ENCODE results near the gene SMC5. TPM values are rescaled to one million over a fixed set of nuclear protein-coding genes. Genes with fewer than 3 reads are reported as not detected.

Gene SMC5
- polyA plus RNA-seq, 1 of the 3 experiments (the other 2 are of a cell fraction), result 5.3 TPM

DNA sequence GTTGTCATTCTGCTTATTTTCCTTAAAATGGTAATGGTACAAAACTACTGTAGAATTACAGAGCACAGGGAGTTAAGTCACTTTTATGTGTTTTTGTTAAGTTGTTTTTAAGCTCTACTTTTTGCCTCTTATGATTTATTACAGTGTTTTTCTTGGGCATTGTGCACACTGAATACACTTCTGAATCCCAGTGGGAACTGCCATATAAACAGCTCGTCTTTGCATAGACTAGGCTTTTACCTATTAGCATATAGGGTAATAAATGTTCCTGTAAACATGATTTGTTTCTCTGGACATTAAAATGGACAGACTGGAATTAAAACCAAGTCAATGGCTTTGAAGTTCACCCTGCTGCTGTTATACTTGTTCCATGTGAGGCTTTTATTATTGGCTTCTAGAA, 143.4 kb downstream of the SMC5 start:
- POLR2A ChIA-PET, result interaction anchor here (0.9 to 1.7 kb wide), 2 partner anchors 8 to 42 kb away, joined by 4 read pairs; no protein-coding TSS in a partner anchor
- Histone ChIP-seq H4K20me1 (ENCODE audit: insufficient read depth) (peaks cover 54% of the 10 kb centered on the region; the same call in 1 of the 2 replicates), H3K9me3 (no peaks in the 10 kb centered on the region), H3K27me3 (ENCODE audit: insufficient read depth) (no peaks in the 10 kb centered on the region), H3K4me2 (no peak overlapping the region), H3K36me3 (replicated peaks in 1 of 2; ENCODE audit: control insufficient read depth in 1 of 2, insufficient read depth in 2 of 2, low read length in 1 of 2) (no peaks in the 10 kb centered on the region), H3K79me2 (ENCODE audit: insufficient read depth) (peaks cover 66% of the 10 kb centered on the region), H3K4me3 (ENCODE audit: low read depth in 2 of 2, low read length in 1 of 2) (no peak overlapping the region), H2AFZ (ENCODE audit: low read depth) (no peak overlapping the region), H3K9ac (no peak overlapping the region), H3F3A (replicated peaks; ENCODE audit: insufficient read depth) (no peaks in the 10 kb centered on the region), H3K9me2 (no peaks in the 10 kb centered on the region), H3K27ac (ENCODE audit: low read depth in 2 of 2, low read length in 1 of 2) (no peak overlapping the region), H3K4me1 (ENCODE audit: control insufficient read depth in 1 of 2, insufficient read depth in 2 of 2, low read depth in 1 of 2, low read length in 1 of 2) (peaks cover 11 to 17% of the 10 kb centered on the region in 2 experiments; a peak in 2 of 4 replicates)
- TF ChIP-seq ZBTB33 (IDR thresholded peaks at IDR 0.05; ENCODE audit: borderline replicate concordance, low read depth) (no peak), USF1 (IDR thresholded peaks at IDR 0.05; ENCODE audit: borderline replicate concordance, low read depth) (no peak), ELF1 (IDR thresholded peaks at IDR 0.05) (no peak), GATA2 (CRISPR knock-in tag; IDR thresholded peaks at IDR 0.05) (no peak), USF2 (IDR thresholded peaks at IDR 0.05; ENCODE audit: borderline replicate concordance, low read depth, low read length) (no peak), TEAD4 (IDR thresholded peaks at IDR 0.05; ENCODE audit: borderline replicate concordance, insufficient read depth) (no peak), CHD2 (IDR thresholded peaks at IDR 0.05; ENCODE audit: low read length, partially characterized antibody) (no peak), REST (IDR thresholded peaks at IDR 0.05; ENCODE audit: low read depth, low read length) (no peak), FOXJ3 (CRISPR knock-in tag; IDR thresholded peaks at IDR 0.05) (no peak), RAD21 (IDR thresholded peaks at IDR 0.05; ENCODE audit: low read length) (no peak), MEF2A (IDR thresholded peaks at IDR 0.05; ENCODE audit: borderline replicate concordance, low read depth) (no peak), SMC3 (IDR thresholded peaks at IDR 0.05; ENCODE audit: low read depth, low read length) (no peak)
- TF ChIP-seq, protein P1, sequence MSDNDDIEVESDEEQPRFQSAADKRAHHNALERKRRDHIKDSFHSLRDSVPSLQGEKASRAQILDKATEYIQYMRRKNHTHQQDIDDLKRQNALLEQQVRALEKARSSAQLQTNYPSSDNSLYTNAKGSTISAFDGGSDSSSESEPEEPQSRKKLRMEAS (IDR thresholded peaks at IDR 0.05; ENCODE audit: low read depth), result no peak
- CTCF ChIA-PET, result interaction anchor here (0.9 to 1.3 kb wide), 4 partner anchors 9 to 200 kb away, joined by 3 to 4 read pairs (median 3); no protein-coding TSS in a partner anchor
- no peak for DNase-seq
- WGBS (ENCODE audit: low lambda C conversion rate), result 77% methylated on average over 1 of the region's 1 CpG
